Astrocyte (in vitro differentiated cells and primary cell): ENCODE data around the gene PCDHGA3. TPM values are rescaled to one million over a fixed set of nuclear protein-coding genes. Genes with fewer than 3 reads are reported as not detected.

ENCODE experiments used
- DNase-seq: peaks from one replicate; pipeline ENCODE4 v3.0.0-alpha.2; 2010; ENCODE audit warnings: low read depth
- FAIRE-seq: peaks from 2 replicates; lab custom pipeline; 2011; peaks lifted over from hg19 to GRCh38; lab: Jason Lieb, UNC
- H2AFZ ChIP-seq: 2 replicates; pipeline ENCODE4 v1.6.0; 2012; ENCODE audit warnings: low read depth, low read length, inconsistent platforms
- H3K27ac ChIP-seq: 2 replicates; pipeline ENCODE4 v1.5.1; 2011; ENCODE audit warnings: low read depth, low read length, inconsistent platforms
- H3K27me3 ChIP-seq: 2 replicates; pipeline ENCODE4 v1.6.0; 2011; ENCODE audit warnings: low read length, inconsistent platforms; ENCODE audit not compliant: insufficient read depth
- H3K36me3 ChIP-seq: 2 replicates; pipeline ENCODE4 v1.5.1; 2011; ENCODE audit warnings: low read length, inconsistent platforms; ENCODE audit not compliant: insufficient read depth
- H3K4me1 ChIP-seq: 2 replicates; pipeline ENCODE4 v1.5.1; 2011; ENCODE audit warnings: low read length, inconsistent platforms; ENCODE audit not compliant: insufficient read depth
- H3K4me2 ChIP-seq: 2 replicates; pipeline ENCODE4 v1.6.0; 2012; ENCODE audit warnings: low read length, inconsistent platforms
- H3K4me3 ChIP-seq: 2 replicates; pipeline ENCODE4 v1.5.1; 2011; ENCODE audit warnings: low read depth, mild to moderate bottlenecking, low read length, inconsistent platforms; ENCODE audit not compliant: insufficient read depth
- H3K79me2 ChIP-seq: 2 replicates; pipeline ENCODE4 v1.6.0; 2012; ENCODE audit warnings: mild to moderate bottlenecking, low read length, inconsistent platforms; ENCODE audit not compliant: insufficient read depth
- H3K9ac ChIP-seq: 2 replicates; pipeline ENCODE4 v1.6.0; 2012; ENCODE audit warnings: mild to moderate bottlenecking, low read length, inconsistent platforms
- H3K9me3 ChIP-seq: 2 replicates; pipeline ENCODE4 v1.5.1; 2012; ENCODE audit warnings: low read depth, mild to moderate bottlenecking, low read length, inconsistent platforms; ENCODE audit not compliant: insufficient read depth
- H4K20me1 ChIP-seq: 2 replicates; pipeline ENCODE4 v1.6.0; 2012; ENCODE audit warnings: low read length, inconsistent platforms; ENCODE audit not compliant: insufficient read depth
- H3K27ac Mint-ChIP-seq: one replicate; pipeline ENCODE4 v1.8.0; 2021; ENCODE audit warnings: mild to moderate bottlenecking, mixed read lengths; ENCODE audit not compliant: unreplicated experiment
- H3K27me3 Mint-ChIP-seq: one replicate; pipeline ENCODE4 v1.8.0; 2021; ENCODE audit warnings: low read depth, mixed read lengths; ENCODE audit not compliant: unreplicated experiment
- H3K36me3 Mint-ChIP-seq: one replicate; pipeline ENCODE4 v1.8.0; 2021; ENCODE audit warnings: low read depth, mixed read lengths; ENCODE audit not compliant: unreplicated experiment
- H3K4me1 Mint-ChIP-seq: one replicate; pipeline ENCODE4 v1.8.0; 2021; ENCODE audit warnings: low read depth, mixed read lengths; ENCODE audit not compliant: unreplicated experiment
- H3K4me3 Mint-ChIP-seq: one replicate; pipeline ENCODE4 v1.8.0; 2021; ENCODE audit warnings: mild to moderate bottlenecking, moderate library complexity, mixed read lengths; ENCODE audit not compliant: unreplicated experiment
- H3K9me3 Mint-ChIP-seq: one replicate; pipeline ENCODE4 v1.8.0; 2021; ENCODE audit warnings: mild to moderate bottlenecking, mixed read lengths; ENCODE audit not compliant: unreplicated experiment
- EZH2 ChIP-seq: IDR thresholded peaks from 2 replicates; pipeline ENCODE4 v1.6.1; 2012; ENCODE audit warnings: mild to moderate bottlenecking, low read length, inconsistent platforms; ENCODE audit not compliant: insufficient read depth
- total RNA-seq: library from RNA; stranded (reverse); gene quantifications from 2 replicates; pipeline ENCODE4 v1.2.1, GENCODE V29; 2021
- TF ChIP-seq, protein P1 (sequence below): IDR thresholded peaks from 2 replicates; pipeline ENCODE4 v1.5.1; 2011; ENCODE audit warnings: low read depth, mild to moderate bottlenecking, inconsistent platforms, low read length, moderate library complexity; ENCODE audit not compliant: insufficient read depth

PCDHGA3 gene
- total RNA-seq, 1 donor from 2014 or later: 0.14 TPM

DNA sequence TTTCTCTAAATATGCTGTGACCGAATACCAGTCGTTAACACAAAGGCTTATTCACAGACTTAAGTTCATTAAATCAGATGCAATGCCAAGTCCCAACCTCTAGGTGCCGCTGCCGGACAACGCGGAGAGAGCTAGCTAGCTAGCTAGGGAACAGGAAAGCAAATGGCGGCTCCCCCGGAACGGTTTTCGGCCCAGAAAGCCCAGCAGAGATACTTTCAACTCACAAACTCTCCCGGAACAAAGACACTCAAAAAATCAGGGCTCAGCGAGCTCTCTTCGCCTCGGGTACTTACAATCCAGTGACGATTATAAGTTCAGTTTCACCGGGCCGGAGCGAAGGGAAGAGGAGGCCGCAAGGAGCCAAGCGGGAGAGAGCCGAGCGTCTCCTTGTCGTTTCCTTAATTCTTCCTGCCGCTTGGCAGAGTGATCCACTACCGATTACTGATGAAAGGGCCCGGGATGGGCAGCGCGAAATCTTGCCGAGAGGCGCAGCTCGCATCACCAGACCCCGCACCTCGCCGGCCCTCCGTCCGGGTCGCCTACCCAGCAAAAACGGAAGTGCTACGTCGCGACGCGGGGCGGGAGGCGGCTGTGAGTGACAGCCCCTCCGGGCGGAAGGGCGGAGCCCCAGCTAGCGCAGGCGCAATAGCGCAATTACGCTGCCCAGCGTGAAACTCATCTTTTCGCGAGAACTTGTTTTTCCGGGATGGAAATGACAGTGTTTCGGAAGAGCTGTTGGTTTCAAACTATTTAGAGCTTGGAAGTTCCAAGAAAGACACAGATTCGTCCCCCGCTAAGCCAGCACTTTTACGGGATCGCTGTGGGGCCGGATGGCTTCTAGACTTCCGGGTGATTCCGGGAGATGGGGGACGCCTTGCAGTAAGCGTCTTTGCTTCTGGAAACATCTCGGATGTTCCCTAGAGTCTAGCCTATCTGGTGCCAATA lies 23.1 kb upstream of the PCDHGA3 start, which contains the start of gene TAF7:
Gene TAF7 (minus strand): TSS at position 560 of the 945 bp plus-strand sequence. CDS start 740 bp downstream, outside the sequence.
- peak within 1 kb of the TSS; percentile 89 for H3K4me2 ChIP-seq
- peak within 1 kb of the TSS; percentile 95 for H3K9ac ChIP-seq
- Mint-ChIP-seq H3K4me3 (peak within 1 kb of the TSS; percentile 98), H3K27me3 (no peaks in the 10 kb centered on the region), H3K4me1 (peaks cover 7% of the 10 kb centered on the region), H3K36me3 (peaks cover 37% of the 10 kb centered on the region), H3K27ac (peak within 1 kb of the TSS; percentile 100), H3K9me3 (peaks cover 56% of the 10 kb centered on the region)
- peak within 1 kb of the TSS; percentile 96 for H3K27ac ChIP-seq
- TF ChIP-seq, protein P1, sequence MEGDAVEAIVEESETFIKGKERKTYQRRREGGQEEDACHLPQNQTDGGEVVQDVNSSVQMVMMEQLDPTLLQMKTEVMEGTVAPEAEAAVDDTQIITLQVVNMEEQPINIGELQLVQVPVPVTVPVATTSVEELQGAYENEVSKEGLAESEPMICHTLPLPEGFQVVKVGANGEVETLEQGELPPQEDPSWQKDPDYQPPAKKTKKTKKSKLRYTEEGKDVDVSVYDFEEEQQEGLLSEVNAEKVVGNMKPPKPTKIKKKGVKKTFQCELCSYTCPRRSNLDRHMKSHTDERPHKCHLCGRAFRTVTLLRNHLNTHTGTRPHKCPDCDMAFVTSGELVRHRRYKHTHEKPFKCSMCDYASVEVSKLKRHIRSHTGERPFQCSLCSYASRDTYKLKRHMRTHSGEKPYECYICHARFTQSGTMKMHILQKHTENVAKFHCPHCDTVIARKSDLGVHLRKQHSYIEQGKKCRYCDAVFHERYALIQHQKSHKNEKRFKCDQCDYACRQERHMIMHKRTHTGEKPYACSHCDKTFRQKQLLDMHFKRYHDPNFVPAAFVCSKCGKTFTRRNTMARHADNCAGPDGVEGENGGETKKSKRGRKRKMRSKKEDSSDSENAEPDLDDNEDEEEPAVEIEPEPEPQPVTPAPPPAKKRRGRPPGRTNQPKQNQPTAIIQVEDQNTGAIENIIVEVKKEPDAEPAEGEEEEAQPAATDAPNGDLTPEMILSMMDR: peak; percentile 93
- TF ChIP-seq EZH2: no peak
- H3K79me2 ChIP-seq: peaks cover 35% of the 10 kb centered on the region
- DNase-seq (peak; percentile 81), FAIRE-seq (no peak)
- peaks cover 20% of the 10 kb centered on the region for H4K20me1 ChIP-seq
- H3K27me3 ChIP-seq: no peaks in the 10 kb centered on the region
- H3K36me3 ChIP-seq: peaks cover 19% of the 10 kb centered on the region
- H3K9me3 ChIP-seq: peaks cover 21% of the 10 kb centered on the region
- no peaks in the 10 kb centered on the region for H3K4me1 ChIP-seq
- H3K4me3 ChIP-seq: peak within 1 kb of the TSS; percentile 89
- H2AFZ ChIP-seq: peak within 1 kb of the TSS; percentile 97

DNA sequence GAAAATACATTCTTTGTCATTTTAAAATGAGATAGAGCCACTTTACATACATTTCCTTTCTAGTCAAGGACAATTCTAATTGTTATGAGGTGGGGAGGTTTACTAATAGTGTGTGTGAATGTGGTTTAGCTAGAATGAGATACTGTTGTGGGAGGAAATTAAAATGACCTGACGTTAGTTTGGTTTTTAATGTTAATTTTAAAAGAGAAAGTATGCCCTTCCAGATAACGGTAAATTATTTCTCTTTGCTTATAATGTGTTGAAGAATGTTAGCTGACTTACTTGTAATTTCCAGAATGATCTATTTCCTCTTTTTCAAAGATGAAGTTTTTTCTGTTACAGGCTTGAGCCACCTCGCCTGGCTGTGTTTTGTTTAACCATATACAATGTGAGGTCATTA lies 21.4 kb upstream of the PCDHGA3 start:
- H3K9me3 Mint-ChIP-seq: peaks cover 41% of the 10 kb centered on the region

More for the DNA sequence above, 21.4 kb upstream of the PCDHGA3 start:
- Histone ChIP-seq H3K4me3 (no peak overlapping the region), H4K20me1 (peaks cover 20% of the 10 kb centered on the region), H3K4me1 (no peaks in the 10 kb centered on the region), H3K9me3 (peaks cover 19% of the 10 kb centered on the region), H3K4me2 (no peak overlapping the region), H3K79me2 (peaks cover 28% of the 10 kb centered on the region), H3K9ac (no peak overlapping the region), H2AFZ (no peak overlapping the region), H3K27ac (no peak overlapping the region), H3K27me3 (no peaks in the 10 kb centered on the region), H3K36me3 (peaks cover 16% of the 10 kb centered on the region)
- Mint-ChIP-seq H3K36me3 (peaks cover 21% of the 10 kb centered on the region), H3K27ac (no peak overlapping the region), H3K4me3 (peak overlapping the region; percentile 12), H3K27me3 (no peaks in the 10 kb centered on the region), H3K4me1 (peaks cover 7% of the 10 kb centered on the region)
- TF ChIP-seq, protein P1: no peak
- TF ChIP-seq EZH2: no peak
- FAIRE-seq (no peak), DNase-seq (no peak)
